Neural crest cell (in vitro differentiated cells): ENCODE measurements around the gene RAD54L. TPM values are rescaled to one million over a fixed set of nuclear protein-coding genes. Genes with fewer than 3 reads are reported as not detected.

Source experiments
- DNase-seq: peaks from one replicate; pipeline ENCODE4 v3.0.0; 2021; ENCODE audit warnings: low read depth, mixed read lengths, low spot score
- H3K27ac Mint-ChIP-seq: one replicate; pipeline ENCODE4 v1.8.0; 2021; ENCODE audit warnings: mild to moderate bottlenecking, mixed read lengths; ENCODE audit not compliant: unreplicated experiment
- H3K27me3 Mint-ChIP-seq: 2 replicates; pipeline ENCODE4 v1.8.0; 2021; ENCODE audit warnings: low read depth, mild to moderate bottlenecking, mixed read lengths
- H3K36me3 Mint-ChIP-seq: 2 replicates; pipeline ENCODE4 v1.8.0; 2021; ENCODE audit warnings: low read depth, mild to moderate bottlenecking, mixed read lengths
- H3K4me1 Mint-ChIP-seq: 2 replicates; pipeline ENCODE4 v1.8.0; 2021; ENCODE audit warnings: mixed read lengths
- H3K4me3 Mint-ChIP-seq: one replicate; pipeline ENCODE4 v1.8.0; 2021; ENCODE audit warnings: mild to moderate bottlenecking, mixed read lengths
- H3K9me3 Mint-ChIP-seq: 2 replicates; pipeline ENCODE4 v1.8.0; 2021; ENCODE audit warnings: mixed read lengths
- CTCF ChIP-seq: fragments of 200-600 bp; sonication (generic); conservative IDR thresholded peaks from 2 replicates; pipeline ENCODE4 v1.5.0; 2021; ENCODE audit warnings: antibody characterized with exemption, mild to moderate bottlenecking
- long read RNA-seq: library from polyadenylated mRNA; unstranded; transcript quantifications from one replicate; pipeline ENCODE4 v2.0.0, GENCODE V29; 2020
- total RNA-seq: library from RNA; stranded (reverse); gene quantifications from 2 replicates; pipeline ENCODE4 v1.2.1, GENCODE V29; 2021

The RAD54L gene
- 54.2 and 55.8 TPM in 2 replicates for total RNA-seq
- long read RNA-seq, transcript RAD54L-201 (18 exons, 3,108 nt) = major isoform, 11 of 65 reads
- long read RNA-seq, partial matches to known transcripts = 15 of 65 reads
- long read RNA-seq, other reads (novel, unspliced or antisense) = 39 of 65 reads

GRCh38 chr1:46247436-46248121 lies at the start of gene RAD54L:
RAD54L (plus strand) TSS chr1:46247763; CDS start chr1:46248406, 643 bp downstream.
- no peak for TF ChIP-seq CTCF
- peak; percentile 94 for DNase-seq
- H3K9me3 Mint-ChIP-seq = peaks cover 5% of the 10 kb centered on the region
- peak within 1 kb of the TSS; percentile 99 for H3K27ac Mint-ChIP-seq
- H3K4me3 Mint-ChIP-seq = peak within 1 kb of the TSS; percentile 99
- H3K36me3 Mint-ChIP-seq = peaks cover 10% of the 10 kb centered on the region
- peaks cover 39% of the 10 kb centered on the region for H3K4me1 Mint-ChIP-seq
- H3K27me3 Mint-ChIP-seq = no peaks in the 10 kb centered on the region

DNA sequence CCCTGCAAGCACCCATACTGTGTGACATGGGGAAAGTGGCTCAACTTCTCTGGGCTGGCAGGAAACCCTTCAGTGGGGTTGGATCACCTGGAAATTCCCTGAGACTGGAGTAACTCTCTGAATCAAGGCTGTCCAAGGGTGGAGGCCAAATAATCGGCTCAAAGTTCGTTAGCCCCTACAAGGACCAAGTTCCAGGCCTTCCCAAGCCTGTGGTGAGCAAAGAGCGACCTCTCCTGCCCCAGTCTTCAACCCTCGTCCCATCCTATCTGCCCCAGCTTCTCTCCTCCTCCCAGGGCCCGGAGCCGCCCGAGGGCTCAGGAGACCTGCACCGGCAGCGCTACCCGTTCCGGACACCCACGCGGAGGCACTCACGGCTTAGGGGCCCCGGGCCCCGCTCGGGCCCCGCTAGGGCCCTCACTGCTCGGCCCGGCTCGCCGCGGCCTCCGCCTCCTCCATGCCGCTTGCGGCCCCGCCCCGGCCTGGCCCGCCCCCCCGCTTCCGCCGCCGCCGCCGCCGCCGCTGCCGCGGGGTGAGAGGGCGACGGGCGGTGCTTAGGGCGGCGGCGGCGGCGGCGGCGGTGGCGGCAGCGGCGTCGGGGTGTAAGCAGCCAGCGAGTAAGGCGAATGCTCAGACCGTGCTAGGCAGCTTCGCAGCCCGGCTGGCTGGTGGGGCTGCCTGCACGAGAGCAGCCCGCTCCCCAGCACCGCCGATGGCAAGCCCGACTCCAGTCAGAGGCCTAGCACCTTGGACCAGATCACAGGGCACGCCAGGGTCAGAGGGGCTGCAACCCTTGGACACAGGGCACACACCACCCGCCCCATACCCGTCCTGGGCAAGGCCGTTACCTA lies 49.4 kb upstream of the RAD54L start, which contains the start of gene POMGNT1:
Gene POMGNT1, minus strand, starts transcription at position 471 of the 848 bp plus-strand sequence. CDS start 613 bp downstream, outside the sequence.
- no peaks in the 10 kb centered on the region for H3K27me3 Mint-ChIP-seq
- H3K4me1 Mint-ChIP-seq = peaks cover 38% of the 10 kb centered on the region
- peak within 1 kb of the TSS; percentile 84 for H3K27ac Mint-ChIP-seq
- H3K36me3 Mint-ChIP-seq = no peaks in the 10 kb centered on the region
- no peak for TF ChIP-seq CTCF
- peak; percentile 55 for DNase-seq
- H3K9me3 Mint-ChIP-seq = no peaks in the 10 kb centered on the region
- H3K4me3 Mint-ChIP-seq = peak within 1 kb of the TSS; percentile 89

DNA sequence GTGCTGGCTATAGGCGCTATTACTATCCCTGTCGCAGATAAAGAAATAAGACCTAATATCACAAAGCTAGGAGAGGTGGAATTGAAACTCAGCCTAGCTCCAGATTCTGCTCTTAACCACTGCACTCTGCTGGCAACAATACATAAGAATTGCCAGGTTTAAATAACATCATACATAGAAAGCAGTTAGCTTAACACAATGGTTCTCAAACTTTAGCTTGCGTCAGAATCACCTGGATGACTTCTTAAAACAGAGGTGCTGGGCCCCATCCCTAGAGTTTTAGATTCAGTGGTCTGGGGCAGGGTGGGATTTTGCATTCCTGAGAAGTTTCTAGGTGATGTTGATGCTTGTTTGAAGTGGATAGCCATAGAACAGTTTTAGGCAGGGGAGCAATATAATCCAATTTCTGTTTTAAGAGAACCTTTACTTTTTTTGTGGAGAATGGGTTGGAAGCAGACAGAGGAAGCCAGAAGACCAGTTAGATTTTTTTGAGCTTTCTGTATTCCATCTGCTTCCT lies 48.3 kb upstream of the RAD54L start:
- Mint-ChIP-seq H3K9me3 (no peaks in the 10 kb centered on the region), H3K27me3 (no peaks in the 10 kb centered on the region), H3K36me3 (no peaks in the 10 kb centered on the region), H3K4me1 (peaks cover 47% of the 10 kb centered on the region), H3K4me3 (peak overlapping the region; percentile 89), H3K27ac (no peak overlapping the region)
- no peak for TF ChIP-seq CTCF
- DNase-seq = no peak

DNA sequence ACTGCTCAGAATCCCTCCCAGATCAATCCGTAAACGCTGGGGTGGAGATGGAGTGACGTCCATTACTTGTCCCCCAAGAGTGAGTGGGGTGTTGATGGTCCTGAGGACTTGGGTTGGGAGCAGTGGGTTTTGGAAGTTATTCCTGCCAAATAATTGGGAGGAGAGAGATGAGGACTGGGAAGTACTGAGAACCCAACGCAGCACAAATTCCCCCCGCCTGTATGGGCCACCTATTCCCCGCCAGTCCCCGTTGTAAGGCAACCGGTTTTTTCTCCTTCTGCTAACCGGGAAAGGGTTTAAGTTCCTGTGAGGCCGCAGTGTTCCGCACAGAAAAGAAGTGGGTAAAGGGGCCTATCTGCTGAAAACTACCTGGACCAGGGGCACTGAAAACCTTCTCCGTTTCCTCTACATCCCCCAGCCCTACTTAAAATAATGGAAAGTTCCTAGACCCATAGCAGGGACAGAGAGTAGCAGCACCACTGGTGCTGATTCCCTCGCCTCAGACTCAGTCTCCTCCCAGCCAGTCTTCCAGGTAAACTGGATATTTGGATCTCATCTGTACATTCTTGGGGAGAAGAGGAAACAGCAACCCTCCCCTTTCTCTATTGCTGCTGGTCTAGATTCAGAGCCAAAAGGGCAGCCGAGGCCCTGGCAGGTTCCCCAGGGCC lies 43.7 kb upstream of the RAD54L start:
- Mint-ChIP-seq H3K27ac (no peak overlapping the region), H3K27me3 (no peaks in the 10 kb centered on the region), H3K9me3 (no peaks in the 10 kb centered on the region), H3K4me3 (peak overlapping the region; percentile 93), H3K36me3 (no peaks in the 10 kb centered on the region), H3K4me1 (peaks cover 55% of the 10 kb centered on the region)
- TF ChIP-seq CTCF = no peak
- no peak for DNase-seq

DNA sequence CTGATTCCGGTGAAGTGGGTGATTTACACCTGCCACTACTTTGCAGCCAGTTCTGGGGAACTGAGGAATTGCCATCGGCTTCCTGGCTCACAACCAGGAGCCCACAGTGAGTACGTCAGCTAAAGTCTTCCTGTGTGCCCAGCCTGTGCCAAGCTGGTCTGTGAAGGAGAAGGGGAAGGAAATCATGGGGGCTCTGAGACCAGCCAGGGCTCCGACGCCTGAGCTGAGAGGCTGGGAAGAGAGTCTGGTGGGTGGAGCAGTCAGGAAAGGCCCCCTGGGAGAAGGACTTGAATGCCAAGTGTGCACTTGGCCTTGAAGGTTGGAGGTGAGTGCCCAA lies 43.2 kb upstream of the RAD54L start:
- H3K27ac Mint-ChIP-seq = no peak overlapping the region
- no peak for DNase-seq
- no peak for TF ChIP-seq CTCF

More for the DNA sequence above, 43.2 kb upstream of the RAD54L start:
- peak overlapping the region; percentile 93 for H3K4me3 Mint-ChIP-seq
- H3K36me3 Mint-ChIP-seq = no peaks in the 10 kb centered on the region
- H3K9me3 Mint-ChIP-seq = no peaks in the 10 kb centered on the region
- H3K27me3 Mint-ChIP-seq = no peaks in the 10 kb centered on the region
- H3K4me1 Mint-ChIP-seq = peaks cover 52% of the 10 kb centered on the region
